Smooth muscle cell (in vitro differentiated cells): ENCODE measurements around the gene ST3GAL2. TPM values are rescaled to one million over a fixed set of nuclear protein-coding genes. Genes with fewer than 3 reads are reported as not detected.

ENCODE experiments used
- DNase-seq: peaks from one replicate; lab custom pipeline; 2025; ENCODE audit not compliant: unreplicated experiment; lab: John Stamatoyannopoulos, UW
- H2AFZ ChIP-seq: fragments of 200-600 bp; sonication (generic); 2 replicates; pipeline ENCODE4 v1.6.0; 2016; ENCODE audit warnings: antibody characterized with exemption, low read depth, mild to moderate bottlenecking
- H3F3A ChIP-seq: fragments of 200-600 bp; sonication (generic); 2 replicates; pipeline ENCODE4 v1.6.0; 2017; ENCODE audit warnings: antibody characterized with exemption, low read depth
- H3K27ac ChIP-seq: fragments of 200-600 bp; sonication (generic); 2 replicates; pipeline ENCODE4 v1.5.1; 2016; ENCODE audit warnings: low read depth, mild to moderate bottlenecking
- H3K27me3 ChIP-seq: fragments of 200-600 bp; sonication (generic); 2 replicates; pipeline ENCODE4 v1.6.1; 2016; ENCODE audit warnings: low read depth, mild to moderate bottlenecking
- H3K36me3 ChIP-seq: fragments of 200-600 bp; sonication (generic); 2 replicates; pipeline ENCODE4 v1.5.1; 2016; ENCODE audit warnings: low read depth
- H3K4me1 ChIP-seq: fragments of 200-600 bp; sonication (generic); 2 replicates; pipeline ENCODE4 v1.5.1; 2016; ENCODE audit warnings: low read depth
- H3K4me2 ChIP-seq: fragments of 200-600 bp; sonication (generic); 2 replicates; pipeline ENCODE4 v1.6.0; 2016; ENCODE audit warnings: mild to moderate bottlenecking
- H3K4me3 ChIP-seq: fragments of 200-600 bp; sonication (generic); 2 replicates; pipeline ENCODE4 v1.5.1; 2016; ENCODE audit warnings: mild to moderate bottlenecking
- H3K79me2 ChIP-seq: fragments of 200-600 bp; sonication (generic); 2 replicates; pipeline ENCODE4 v1.6.0; 2016; ENCODE audit warnings: low read depth, mild to moderate bottlenecking
- H3K9ac ChIP-seq: fragments of 200-600 bp; sonication (generic); 2 replicates; pipeline ENCODE4 v1.6.0; 2016; ENCODE audit warnings: low read depth
- H3K9me3 ChIP-seq: fragments of 200-600 bp; sonication (generic); replicated peaks from 2 replicates; pipeline ENCODE4 v1.5.1; 2016; ENCODE audit warnings: low read depth
- H4K20me1 ChIP-seq: fragments of 200-600 bp; sonication (generic); 2 replicates; pipeline ENCODE4 v1.6.0; 2016; ENCODE audit warnings: low read depth
- CTCF ChIP-seq: fragments of 200-600 bp; sonication (generic); IDR thresholded peaks from 2 replicates; pipeline ENCODE4 v1.5.1; 2017; ENCODE audit warnings: borderline replicate concordance, mild to moderate bottlenecking, antibody characterized with exemption; ENCODE audit not compliant: insufficient read depth, poor library complexity, severe bottlenecking
- WGBS: methylation state at CpG from one replicate; pipeline ENCODE4 v1.1.7; 2016; ENCODE audit warnings: low lambda C conversion rate; 5-methylcytosine and 5-hydroxymethylcytosine counted together
- polyA plus RNA-seq: library from polyadenylated mRNA; unstranded; fragments of >200 nt; fragmentation: Nextera tagmentation; extraction: Ambion mirVana; gene quantifications from 2 replicates; pipeline ENCODE4 v1.2.1, GENCODE V29; 2016
- total RNA-seq: library from RNA; depleted of rRNA; stranded (reverse); fragments of >200 nt; gene quantifications from 2 replicates; pipeline ENCODE4 v1.2.3, GENCODE V29; 2014

The ST3GAL2 gene
- total and polyA plus RNA-seq, 2 experiments from 2014 or later = 32.5 to 42.3 TPM

- peaks cover 27% of the 10 kb centered on the region for H3F3A ChIP-seq
- peak; percentile 71 for DNase-seq
- WGBS = 6% methylated on average over 52 of the region's 52 CpGs
- H3K27ac ChIP-seq = peak overlapping the region; percentile 69
- H3K4me3 ChIP-seq = peak overlapping the region; percentile 49
- no peak overlapping the region for H2AFZ ChIP-seq
- no peaks in the 10 kb centered on the region for H3K9me3 ChIP-seq
- H3K79me2 ChIP-seq = peaks cover 12% of the 10 kb centered on the region
- TF ChIP-seq CTCF = peak; percentile 27
- peaks cover 18% of the 10 kb centered on the region for H4K20me1 ChIP-seq
- H3K4me1 ChIP-seq = peaks cover 7% of the 10 kb centered on the region
- peak overlapping the region; percentile 89 for H3K4me2 ChIP-seq
- no peaks in the 10 kb centered on the region for H3K36me3 ChIP-seq
- H3K27me3 ChIP-seq = no peaks in the 10 kb centered on the region
- H3K9ac ChIP-seq = peak overlapping the region; percentile 13
These were observed 57.8 kb downstream of the ST3GAL2 start for GRCh38 chr16:70380919-70381603.

GRCh38 chr16:70380248-70380918 is 58.5 kb downstream of the ST3GAL2 start:
- Histone ChIP-seq H3K36me3 (no peaks in the 10 kb centered on the region), H3K9ac (peak overlapping the region; percentile 30), H3K27me3 (no peaks in the 10 kb centered on the region), H4K20me1 (peaks cover 20% of the 10 kb centered on the region), H3K79me2 (peaks cover 12% of the 10 kb centered on the region), H3K4me1 (peaks cover 7% of the 10 kb centered on the region), H2AFZ (no peak overlapping the region), H3K4me2 (peak overlapping the region; percentile 89), H3F3A (peaks cover 27% of the 10 kb centered on the region), H3K4me3 (peak overlapping the region; percentile 49), H3K27ac (peak overlapping the region; percentile 69), H3K9me3 (no peaks in the 10 kb centered on the region)
- DNase-seq = peak; percentile 37
- WGBS = 6% methylated on average over 31 of the region's 31 CpGs
- TF ChIP-seq CTCF = no peak

- TF ChIP-seq CTCF = no peak
- no peak overlapping the region for H3K9ac ChIP-seq
- 91% methylated on average over 13 of the region's 13 CpGs for WGBS
These were observed 59.9 kb downstream of the ST3GAL2 start for GRCh38 chr16:70378869-70379493.

More at GRCh38 chr16:70378869-70379493, 59.9 kb downstream of the ST3GAL2 start:
- Histone ChIP-seq H3K27ac (no peak overlapping the region), H3F3A (peaks cover 25% of the 10 kb centered on the region), H2AFZ (no peak overlapping the region), H3K36me3 (no peaks in the 10 kb centered on the region), H3K4me2 (no peak overlapping the region), H3K9me3 (no peaks in the 10 kb centered on the region), H3K79me2 (peaks cover 12% of the 10 kb centered on the region), H3K27me3 (no peaks in the 10 kb centered on the region), H3K4me3 (no peak overlapping the region), H4K20me1 (peaks cover 20% of the 10 kb centered on the region), H3K4me1 (peaks cover 7% of the 10 kb centered on the region)
- no peak for DNase-seq
